SK-N-MC (cell line): Measurements from ENCODE around the gene TBC1D22A.

ENCODE experiments used
- EZH2 ChIP-seq: fragments of 200-600 bp; sonication (generic); IDR thresholded peaks from one replicate; pipeline ENCODE4 v1.6.1; 2017; ENCODE audit warnings: antibody characterized with exemption
- FOXP2 ChIP-seq: optimal IDR thresholded peaks from 2 replicates; pipeline ENCODE3; 2011; ENCODE audit warnings: mild to moderate bottlenecking, moderate library complexity; ENCODE audit not compliant: insufficient read depth; ENCODE audit errors: extremely low read length, control extremely low read depth
- POLR2AphosphoS5 ChIP-seq: IDR thresholded peaks from 2 replicates; pipeline ENCODE4 v1.6.1; 2012; ENCODE audit warnings: mild to moderate bottlenecking, low read depth, low read length, borderline replicate concordance

DNA sequence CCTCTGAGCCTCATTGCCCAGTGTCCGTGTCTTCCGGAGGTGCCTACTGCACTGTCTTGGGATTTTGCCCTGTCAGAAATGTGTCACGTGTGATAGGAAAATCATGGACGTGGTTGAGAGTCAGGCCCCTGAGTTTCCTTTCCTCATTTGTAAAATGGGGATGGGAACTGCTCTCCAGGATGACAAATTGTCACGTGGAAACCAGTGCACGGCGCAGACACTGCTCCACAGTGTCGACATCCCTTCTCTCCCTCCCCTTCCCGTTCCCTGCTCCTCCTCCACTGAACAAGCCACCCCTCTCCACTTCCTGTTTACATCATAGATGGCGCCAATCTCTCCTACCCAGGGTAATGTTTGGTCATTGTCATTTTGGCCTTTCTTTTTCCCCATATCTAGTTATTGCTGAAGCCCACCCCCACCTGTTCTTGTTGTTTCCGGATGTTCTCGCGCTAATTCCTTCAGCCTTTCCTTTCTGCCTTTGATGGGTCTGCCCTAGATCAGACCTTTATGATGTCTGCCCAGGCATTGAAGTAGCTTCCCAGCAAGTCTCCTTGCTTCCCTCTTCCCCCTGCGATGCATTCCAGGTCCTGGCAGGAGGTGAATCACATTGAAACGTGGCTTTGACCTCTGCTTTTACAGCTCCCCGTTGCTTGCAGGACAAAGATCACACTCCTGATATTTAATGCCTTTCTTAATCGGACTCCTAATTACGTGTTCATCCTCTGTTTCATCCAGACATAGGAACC lies 91.8 kb downstream of the TBC1D22A start:
- TF ChIP-seq EZH2 (no peak), POLR2AphosphoS5 (no peak), FOXP2 (no peak)
